A549 (cell line): Measurements from ENCODE around the gene TLR9. TPM values are rescaled to one million over a fixed set of nuclear protein-coding genes. Genes with fewer than 3 reads are reported as not detected.

ENCODE experiments used
- ATAC-seq, 2 experiments: fragments of 200-7000 bp in 1 of 2; fragments of >200 bp in 1 of 2; cut with Nextera tagmentation in 1 of 2; cut with Tn5 transposase in 1 of 2; 3 replicates each; pipeline versions ENCODE4 v1.8.0 to v1.9.1; 2018 to 2020; ENCODE audit warnings: mild to moderate bottlenecking in 1 of 2, moderate library complexity in 1 of 2
- CTCF ChIA-PET: fragments of 300-600 bp; sonication (Branson Sonifier 250); formaldehyde crosslinking; extraction: SDS; loops from one replicate; lab custom pipeline; 2021; ENCODE audit warnings: antibody characterized with exemption, inconsistent platforms; lab: Yijun Ruan, JAX
- POLR2A ChIA-PET: fragments of 350-600 bp; formaldehyde crosslinking; extraction: SDS; loops from one replicate; lab custom pipeline; 2021; ENCODE audit warnings: antibody characterized with exemption, inconsistent platforms; lab: Yijun Ruan, JAX
- DNase-seq, 2 experiments: peaks; one replicate each; pipeline versions ENCODE4 v3.0.0 to v3.0.0-alpha.2; 2011 to 2016; ENCODE audit warnings: low read depth in 1 of 2, low spot score in 1 of 2
- FAIRE-seq: peaks from 2 replicates; lab custom pipeline; 2011; peaks lifted over from hg19 to GRCh38; lab: Jason Lieb, UNC
- H3K27ac ChIP-seq, 2 experiments: fragments of >200 bp; sonication (Bioruptor Twin); formaldehyde crosslinking; 3 replicates each; pipeline ENCODE4 v1.5.1; 2016 to 2017
- H3K4me1 ChIP-seq: fragments of >200 bp; sonication (Bioruptor Twin); formaldehyde crosslinking; 3 replicates; pipeline ENCODE4 v1.6.1; 2016
- H3K4me2 ChIP-seq: fragments of >200 bp; sonication (Bioruptor Twin); formaldehyde crosslinking; 3 replicates; pipeline ENCODE4 v1.6.1; 2016
- H3K4me3 ChIP-seq: fragments of >200 bp; sonication (Bioruptor Twin); formaldehyde crosslinking; 3 replicates; pipeline ENCODE4 v1.5.1; 2016
- H3K9me3 ChIP-seq: fragments of >200 bp; sonication (Bioruptor Twin); formaldehyde crosslinking; 3 replicates; pipeline ENCODE4 v1.6.1; 2016
- BCL3 ChIP-seq: fragments of >200 bp; sonication (Bioruptor Twin); formaldehyde crosslinking; IDR thresholded peaks from 3 replicates; pipeline ENCODE4 v1.6.1; 2016
- BHLHE40 ChIP-seq: IDR thresholded peaks from 2 replicates; pipeline ENCODE4 v1.6.1; 2012; ENCODE audit warnings: low read depth, low read length, inconsistent platforms
- CBX2 ChIP-seq: fragments of 200-600 bp; sonication (generic); IDR thresholded peaks from 2 replicates; pipeline ENCODE4 v1.6.1; 2016; ENCODE audit warnings: low read depth, mild to moderate bottlenecking, borderline replicate concordance
- CTCF ChIP-seq: fragments of >200 bp; sonication (Bioruptor Twin); formaldehyde crosslinking; IDR thresholded peaks from 3 replicates; pipeline ENCODE4 v1.5.1; 2016
- EHF ChIP-seq: fragments of 250-450 bp; sonication (Bioruptor Pico); IDR thresholded peaks from 2 replicates; pipeline ENCODE4 v1.5.0; 2020; ENCODE audit warnings: mild to moderate bottlenecking
- EHMT2 ChIP-seq: fragments of 200-600 bp; sonication (generic); IDR thresholded peaks from 2 replicates; pipeline ENCODE4 v1.6.1; 2016; ENCODE audit warnings: antibody characterized with exemption, low read depth, mild to moderate bottlenecking, moderate library complexity
- EP300 ChIP-seq, 2 experiments: fragments of >200 bp; sonication (Bioruptor Twin); formaldehyde crosslinking; IDR thresholded peaks; 2 replicates in 1 of 2; 3 replicates in 1 of 2; pipeline ENCODE4 v1.6.1; 2016 to 2017
- FOXS1 ChIP-seq: fragments of 250-450 bp; sonication (Bioruptor Pico); IDR thresholded peaks from 2 replicates; pipeline ENCODE4 v1.5.0; 2020; ENCODE audit warnings: mild to moderate bottlenecking, moderate library complexity
- HDAC2 ChIP-seq: fragments of 200-600 bp; sonication (generic); IDR thresholded peaks from 2 replicates; pipeline ENCODE4 v1.6.1; 2016
- HOXB13 ChIP-seq: fragments of 250-450 bp; sonication (Bioruptor Pico); IDR thresholded peaks from 2 replicates; pipeline ENCODE4 v1.5.0; 2020; ENCODE audit warnings: low read depth, mild to moderate bottlenecking, moderate library complexity
- HOXB5 ChIP-seq: fragments of 250-450 bp; sonication (Bioruptor Pico); IDR thresholded peaks from 2 replicates; pipeline ENCODE4 v1.5.0; 2020; ENCODE audit warnings: mild to moderate bottlenecking, moderate library complexity
- MAFK ChIP-seq: fragments of 450-650 bp; IDR thresholded peaks from 2 replicates; pipeline ENCODE4 v1.6.1; 2014; ENCODE audit not compliant: partially characterized antibody
- MYC ChIP-seq: IDR thresholded peaks from 2 replicates; pipeline ENCODE4 v1.6.1; 2012; ENCODE audit warnings: mild to moderate bottlenecking, inconsistent platforms, low read length, improper control_type of control experiment, borderline replicate concordance
- PHF8 ChIP-seq: fragments of 200-600 bp; sonication (generic); IDR thresholded peaks from 2 replicates; pipeline ENCODE4 v1.6.1; 2016; ENCODE audit warnings: low read depth, mild to moderate bottlenecking, antibody characterized with exemption, moderate library complexity, borderline replicate concordance
- POLR2A ChIP-seq: IDR thresholded peaks from 2 replicates; pipeline ENCODE4 v1.6.1; 2012; ENCODE audit warnings: mild to moderate bottlenecking, low read length
- POLR2AphosphoS2 ChIP-seq: conservative IDR thresholded peaks from 2 replicates; pipeline ENCODE4 v1.6.1; 2012; ENCODE audit warnings: low read length, improper control_type of control experiment, inconsistent platforms
- RCOR1 ChIP-seq: fragments of 150-350 bp; IDR thresholded peaks from 2 replicates; pipeline ENCODE4 v1.6.1; 2014; ENCODE audit warnings: antibody characterized with exemption, low read length, low read depth
- SMC3 ChIP-seq: fragments of >200 bp; sonication (Bioruptor Twin); formaldehyde crosslinking; IDR thresholded peaks from 3 replicates; pipeline ENCODE4 v1.6.1; 2018; ENCODE audit warnings: inconsistent platforms
- SREBF2 ChIP-seq: fragments of 450-650 bp; IDR thresholded peaks from 2 replicates; pipeline ENCODE4 v1.6.1; 2014; ENCODE audit warnings: mild to moderate bottlenecking, moderate library complexity
- TFCP2L1 ChIP-seq: fragments of 250-450 bp; sonication (Bioruptor Pico); IDR thresholded peaks from 2 replicates; pipeline ENCODE4 v1.5.0; 2021; ENCODE audit warnings: mild to moderate bottlenecking
- TP53 ChIP-seq: fragments of 250-450 bp; sonication (Bioruptor Pico); IDR thresholded peaks from 2 replicates; pipeline ENCODE4 v1.5.0; 2021; ENCODE audit warnings: mild to moderate bottlenecking, moderate library complexity
- ZC3H11A ChIP-seq: fragments of 450-650 bp; IDR thresholded peaks from 2 replicates; pipeline ENCODE4 v1.6.1; 2014; ENCODE audit warnings: antibody characterized with exemption, mild to moderate bottlenecking
- ZSCAN20 ChIP-seq: fragments of 250-450 bp; sonication (Bioruptor Pico); IDR thresholded peaks from 2 replicates; pipeline ENCODE4 v1.8.0; 2022; ENCODE audit warnings: mild to moderate bottlenecking, moderate library complexity
- WGBS: methylation state at CpG from one replicate; pipeline ENCODE4 v1.1.6; 2017; ENCODE audit errors: missing lambda C conversion rate; 5-methylcytosine and 5-hydroxymethylcytosine counted together
- polyA plus RNA-seq, 4 experiments: library from polyadenylated mRNA; depleted of rRNA in 3 of 4; stranded (reverse); fragments of >200 nt; fragmentation: RNase III in 1 of 4; extraction: RNeasy Plus Mini Kit Qiagen cat#74134 plus additional on column Dnase treatment in 1 of 4; gene quantifications; 2 replicates in 3 of 4; 3 replicates in 1 of 4; pipeline ENCODE4 v1.2.3, GENCODE V29; 2011 to 2017

Gene TLR9
- polyA plus RNA-seq, 2 of the 4 experiments (the other 2 are of a cell fraction): 0.04 TPM; not detected in 1

GRCh38 chr3:52205727-52206372 lies 19.6 kb downstream of the TLR9 start:
- Histone ChIP-seq H3K4me3 (no peak overlapping the region), H3K27ac (no peak overlapping the region), H3K4me2 (no peak overlapping the region), H3K4me1 (peaks cover 10% of the 10 kb centered on the region), H3K9me3 (no peaks in the 10 kb centered on the region)
- ATAC-seq (no peak), FAIRE-seq (no peak), DNase-seq (no peak)
- POLR2A ChIA-PET: no interaction called here
- TF ChIP-seq MAFK: peak; percentile 59
- TF ChIP-seq TFCP2L1: no peak
- no peak for TF ChIP-seq ZSCAN20 (CRISPR knock-in tag)
- TF ChIP-seq MYC: no peak
- TF ChIP-seq RCOR1: no peak
- 86% methylated on average over 6 of the region's 6 CpGs for WGBS
- CTCF ChIA-PET: interaction anchor here (1.0 to 13.3 kb wide), 3 partner anchors 9 to 48 kb away, joined by 4 to 119 read pairs (median 6); partner anchors contain the start of gene TLR9

GRCh38 chr3:52204337-52205073 lies 20.9 kb downstream of the TLR9 start:
- POLR2A ChIA-PET: no interaction called here
- H3K4me2 ChIP-seq: no peak overlapping the region
- H3K27ac ChIP-seq: no peak overlapping the region
- H3K4me3 ChIP-seq: no peak overlapping the region
- TF ChIP-seq HOXB5 (CRISPR knock-in tag): no peak
- TF ChIP-seq ZSCAN20 (CRISPR knock-in tag): no peak
- no peak for TF ChIP-seq POLR2A
- TF ChIP-seq EP300 (IDR thresholded peaks at IDR 0.05): no peak
- no peak for TF ChIP-seq HOXB13
- no peak for TF ChIP-seq SREBF2
- TF ChIP-seq POLR2AphosphoS2: no peak
- no peak for TF ChIP-seq ZC3H11A
- no peak for TF ChIP-seq FOXS1
- WGBS: 78% methylated on average over 10 of the region's 10 CpGs
- CTCF ChIA-PET: interaction anchor here (0.9 to 13.3 kb wide), 3 partner anchors 17 to 203 kb away, joined by 3 to 119 read pairs (median 6); partner anchors contain the start of gene TLR9
- no peaks in the 10 kb centered on the region for H3K9me3 ChIP-seq
- DNase-seq (no peak), FAIRE-seq (no peak), ATAC-seq (no peak)
- H3K4me1 ChIP-seq: peaks cover 1% of the 10 kb centered on the region; the same call in 2 of the 3 replicates

GRCh38 chr3:52203701-52204100 lies 21.7 kb downstream of the TLR9 start:
- CTCF ChIA-PET: interaction anchor here (0.6 to 13.3 kb wide), 2 partner anchors 17 to 39 kb away, joined by 4 to 119 read pairs; partner anchors contain the start of gene TLR9
- no peak for FAIRE-seq
- 79% methylated on average over 1 of the region's 1 CpG for WGBS
- Histone ChIP-seq H3K4me3 (no peak overlapping the region), H3K27ac (no peak overlapping the region), H3K4me1 (peaks cover 7% of the 10 kb centered on the region; the same call in 2 of the 3 replicates)
- no peak for DNase-seq
- no peak for ATAC-seq
- POLR2A ChIA-PET: interaction anchor here (1.2 kb wide), 1 partner anchor 49 kb away, joined by 3 read pairs; the partner anchor contains the start of gene POC1A
- TF ChIP-seq TP53 (CRISPR knock-in tag) (no peak), BCL3 (no peak), SMC3 (no peak), EHMT2 (no peak), CTCF (no peak), CBX2 (no peak), HDAC2 (no peak), EHF (CRISPR knock-in tag) (no peak), BHLHE40 (no peak), PHF8 (no peak)
- TF ChIP-seq, all 56 proteins: peak for 0
- H3K9me3 ChIP-seq: no peaks in the 10 kb centered on the region
- no peak overlapping the region for H3K4me2 ChIP-seq
